GM21390 (cell line): Measurements from ENCODE around the gene KIF2C.
"Not testable (repeated sequence)": the region's sequence is repeated elsewhere in the genome, so short reads cannot be mapped to it uniquely, and the experiment has no call there.

Source experiments
- ATAC-seq: cut with Tn5 transposase; IDR thresholded peaks from one replicate; pipeline ENCODE4 v1.9.1; 2021; ENCODE audit not compliant: unreplicated experiment

The KIF2C gene

GRCh38 chr1:44739307-44740178 lies at the start of gene KIF2C:
KIF2C (plus strand) TSS chr1:44739837; CDS start chr1:44739933, 96 bp downstream.
- peak; percentile 95 for ATAC-seq

GRCh38 chr1:44693159-44693558 lies 46.5 kb upstream of the KIF2C start:
- no peak for ATAC-seq

GRCh38 chr1:44693900-44694299 lies 45.7 kb upstream of the KIF2C start:
- no peak for ATAC-seq

DNA sequence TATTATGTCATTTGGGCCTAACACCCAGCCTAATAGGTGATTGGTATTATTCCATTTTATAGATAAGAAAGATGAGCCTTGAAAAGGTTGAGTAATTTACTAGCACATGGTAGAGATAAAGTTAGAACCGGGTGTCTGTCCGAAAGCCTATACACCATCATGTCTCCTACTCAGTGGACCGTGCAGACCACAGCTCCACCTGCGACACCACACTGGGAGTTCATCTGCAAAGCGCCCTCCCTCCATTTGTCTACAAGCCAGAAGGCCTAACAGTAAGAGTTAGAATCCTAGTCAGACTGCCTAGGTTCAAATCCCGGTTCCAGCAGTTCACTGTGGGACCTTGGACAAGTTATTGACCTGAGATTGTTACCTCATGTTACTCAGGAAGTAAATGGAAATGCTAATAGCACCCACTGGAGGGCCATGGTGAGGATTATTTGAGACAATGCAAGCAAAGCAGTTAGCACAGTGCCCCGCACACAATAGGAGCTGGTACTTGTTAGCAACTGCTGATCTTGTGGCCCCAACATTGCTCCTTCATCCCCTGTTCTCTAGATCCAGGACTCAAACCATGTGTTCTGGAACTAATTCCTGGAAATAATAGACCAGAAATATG lies 44.7 kb upstream of the KIF2C start:
- ATAC-seq: peak; percentile 82

GRCh38 chr1:44695671-44696070 lies 44.0 kb upstream of the KIF2C start:
- ATAC-seq: no peak

GRCh38 chr1:44696101-44696500 lies 43.5 kb upstream of the KIF2C start:
- no peak for ATAC-seq

DNA sequence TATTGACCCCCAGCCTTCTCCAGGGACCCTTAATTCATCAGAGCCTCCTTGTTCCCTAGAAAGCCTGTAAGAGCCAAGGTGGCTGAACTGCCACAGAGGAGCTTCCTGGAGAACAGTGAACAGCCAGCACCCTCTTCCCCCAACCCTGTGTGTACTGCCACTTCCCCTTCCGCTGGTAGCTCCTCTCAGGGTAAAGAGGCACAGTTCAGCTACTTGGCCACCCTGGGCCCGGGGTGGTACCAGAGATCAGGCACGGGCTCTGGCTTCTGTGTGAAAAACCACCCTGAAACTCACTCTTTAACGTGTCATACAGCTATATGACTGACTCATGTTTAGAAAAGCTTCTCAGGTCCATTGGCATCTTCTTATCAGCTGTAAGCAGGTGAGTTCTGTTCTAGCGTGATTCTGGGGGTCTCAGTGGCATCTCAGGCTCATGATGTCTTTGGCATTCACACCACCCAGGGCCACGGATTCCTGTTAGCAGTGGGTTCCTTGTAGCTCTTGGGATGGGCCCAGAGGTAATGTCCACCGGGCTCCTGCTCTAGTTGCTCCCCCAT lies 42.8 kb upstream of the KIF2C start:
- no peak for ATAC-seq

DNA sequence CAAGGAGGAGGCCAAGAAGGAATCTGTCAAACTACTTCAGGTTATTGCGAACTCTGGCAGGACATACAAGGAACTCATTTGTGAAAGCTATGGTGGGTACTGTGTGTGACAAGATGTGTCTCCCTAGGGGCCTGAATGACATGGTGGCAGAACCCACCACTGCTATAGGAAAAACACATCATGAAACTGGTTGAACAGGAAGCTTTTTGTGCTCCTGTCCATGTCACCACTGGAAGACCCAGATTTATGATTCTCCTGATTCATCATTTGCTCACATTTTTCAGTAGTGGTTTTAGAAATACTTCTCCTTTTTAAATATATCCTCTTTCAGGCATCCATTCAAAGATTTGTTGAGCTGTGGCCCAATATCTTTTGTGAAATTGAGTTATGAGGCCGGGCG lies 41.5 kb upstream of the KIF2C start:
- no peak for ATAC-seq

- ATAC-seq: not testable (repeated sequence)
These were observed 40.3 kb upstream of the KIF2C start for GRCh38 chr1:44699375-44699774.

GRCh38 chr1:44700573-44700972 lies 39.1 kb upstream of the KIF2C start:
- ATAC-seq: no peak

DNA sequence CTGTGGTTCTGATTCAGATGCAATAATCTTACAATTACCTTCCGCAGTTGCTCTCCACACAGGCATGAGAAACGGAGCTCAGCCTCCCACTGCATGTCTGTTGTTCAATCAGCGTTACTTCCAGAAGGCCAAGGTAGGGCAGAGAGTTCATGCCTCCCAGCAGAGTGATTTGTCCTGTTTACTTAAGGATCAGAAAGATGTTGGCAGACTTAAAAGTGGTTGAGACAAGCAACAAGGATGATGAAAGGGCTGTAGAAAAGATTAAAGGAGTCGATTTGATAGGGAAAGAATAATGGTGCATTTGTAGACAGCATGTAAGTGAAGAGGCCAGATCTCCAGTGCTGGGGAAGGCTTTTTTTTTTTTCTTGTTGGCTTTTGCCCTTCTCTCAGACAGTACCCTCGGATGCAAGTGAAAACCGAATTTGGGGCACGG lies 38.5 kb upstream of the KIF2C start:
- ATAC-seq: no peak

GRCh38 chr1:44705470-44705869 lies 34.2 kb upstream of the KIF2C start:
- ATAC-seq: no peak

GRCh38 chr1:44705938-44706337 lies 33.7 kb upstream of the KIF2C start:
- ATAC-seq: no peak

GRCh38 chr1:44707112-44707881 lies 32.3 kb upstream of the KIF2C start:
- ATAC-seq: no peak

DNA sequence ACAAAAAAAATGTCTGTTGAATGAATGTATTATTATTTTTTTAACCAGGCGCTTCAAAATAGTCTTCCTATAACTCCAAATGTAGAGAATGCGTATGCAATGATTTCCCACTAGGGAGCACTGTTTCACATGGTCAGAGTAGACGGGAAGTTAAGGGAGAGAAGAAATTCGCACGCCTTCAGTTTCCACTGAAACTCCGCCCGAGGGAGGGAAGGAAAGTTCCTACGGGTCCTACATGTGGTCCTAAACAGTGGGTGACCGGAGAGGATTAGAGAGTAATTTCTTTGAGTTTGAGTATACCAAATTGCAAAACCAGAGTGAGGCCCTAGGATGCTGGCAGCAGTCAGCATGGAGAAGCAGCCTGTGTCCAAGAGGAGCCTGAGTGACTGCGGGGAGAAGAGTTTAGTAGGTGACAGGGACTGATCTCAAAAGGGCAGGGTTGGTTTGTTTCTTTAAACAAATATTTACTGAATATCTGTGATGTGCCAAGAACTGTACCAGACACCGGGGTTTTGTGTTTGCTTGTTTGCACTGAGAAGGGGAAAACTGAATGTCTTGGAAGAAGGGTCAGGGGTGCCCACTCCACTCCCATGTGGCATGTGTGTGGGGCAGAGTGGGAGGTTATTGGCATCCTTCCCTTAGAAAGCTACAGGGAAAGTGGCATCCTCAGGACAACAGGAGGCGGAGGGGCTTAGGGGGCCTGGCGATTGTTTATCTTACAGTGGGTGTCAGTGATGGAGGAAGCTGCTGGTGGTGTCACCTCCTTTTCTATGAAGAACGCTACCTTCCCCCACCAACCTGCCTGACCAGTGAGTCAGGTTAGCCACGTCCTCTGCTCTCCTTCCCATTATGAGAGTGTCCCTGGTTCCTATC lies 31.4 kb upstream of the KIF2C start:
- ATAC-seq: no peak

DNA sequence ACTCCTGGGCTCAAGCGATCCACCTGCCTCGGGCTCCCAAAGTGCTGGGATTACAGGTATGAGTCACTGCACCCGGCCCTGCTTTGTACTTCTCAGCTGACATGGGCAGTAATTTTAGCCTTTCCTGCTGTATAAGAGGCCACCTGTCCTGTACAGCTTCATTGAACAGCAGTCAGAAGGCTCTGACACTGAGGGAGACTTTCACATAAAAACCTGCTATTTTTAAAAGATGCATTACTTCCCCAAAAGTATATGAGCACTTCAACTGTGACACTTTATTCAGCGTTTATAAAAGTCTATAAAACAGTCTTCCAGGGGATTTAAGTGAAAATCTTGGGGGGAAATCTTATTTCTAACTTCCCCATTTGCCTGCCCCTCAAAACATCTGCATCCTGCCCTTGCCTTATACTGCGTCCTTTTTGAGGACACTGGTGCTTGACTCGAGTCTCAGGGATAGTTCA lies 26.3 kb upstream of the KIF2C start:
- ATAC-seq: no peak

DNA sequence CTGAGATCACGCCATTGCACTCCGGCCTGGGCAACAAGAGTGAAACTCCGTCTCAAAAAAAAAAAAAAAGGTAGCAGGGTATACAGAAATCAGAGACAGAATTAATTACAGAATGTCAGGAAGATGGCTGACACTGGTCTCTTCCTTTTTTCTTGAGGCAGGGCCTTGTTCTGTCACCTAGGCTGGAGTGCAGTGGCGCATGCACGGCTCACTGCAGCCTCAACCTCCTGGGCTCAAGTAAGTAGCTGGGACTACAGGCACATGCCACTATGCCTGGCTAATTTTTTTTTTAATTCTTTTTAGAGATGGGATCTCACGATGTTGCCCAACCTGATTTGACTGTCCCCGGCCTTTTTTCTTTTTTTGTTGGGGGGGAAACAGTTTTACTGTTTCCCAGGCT lies 25.1 kb upstream of the KIF2C start:
- no peak for ATAC-seq

DNA sequence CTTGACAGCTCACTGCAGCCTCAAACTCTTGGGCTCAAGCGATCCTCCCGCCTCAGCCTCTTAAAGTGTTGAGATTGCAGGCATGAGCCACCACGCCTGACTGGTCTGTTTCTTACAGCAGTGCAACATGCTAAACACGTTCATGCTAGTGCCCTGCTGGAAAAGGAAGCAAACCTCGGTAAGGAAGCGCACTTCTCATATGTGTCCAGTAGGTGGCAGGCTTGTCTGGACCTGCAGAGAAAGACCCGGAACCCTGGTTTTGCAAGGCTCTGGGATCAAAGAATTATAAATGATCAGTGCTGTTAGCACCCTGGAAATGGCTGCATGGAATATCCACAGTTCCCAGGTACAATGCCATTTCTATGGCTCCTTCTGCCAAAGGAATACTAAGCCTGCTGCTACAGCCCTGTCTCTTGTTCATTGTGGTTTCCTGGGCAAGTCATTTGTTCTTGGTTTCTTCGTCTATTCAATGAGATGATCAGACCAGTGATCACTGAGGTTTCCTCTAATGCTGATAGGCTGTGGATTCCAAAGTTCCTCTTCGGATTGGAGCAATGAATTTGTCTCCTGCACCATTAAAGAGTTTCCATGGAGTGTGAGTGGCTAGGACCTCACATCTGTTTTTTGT lies 24.6 kb upstream of the KIF2C start:
- ATAC-seq: peak; percentile 48

DNA sequence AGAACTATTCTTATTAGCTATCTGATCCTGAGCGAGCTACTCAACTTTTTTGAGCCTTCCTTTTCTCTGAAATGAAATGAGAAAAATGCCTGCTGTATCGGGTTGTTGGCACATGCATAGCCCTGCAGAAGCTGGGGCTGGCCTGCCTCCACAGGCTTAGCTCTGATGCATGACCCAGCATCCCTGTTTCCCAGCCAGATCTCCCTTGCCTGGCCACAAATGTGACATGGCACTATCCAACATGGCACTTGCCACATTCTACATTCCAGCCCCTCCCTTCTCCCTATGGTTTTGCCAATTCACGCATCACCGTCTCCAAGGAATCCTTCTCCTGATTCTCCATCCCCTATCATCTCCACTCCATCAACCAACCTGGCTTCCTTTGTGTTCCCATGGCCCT lies 22.5 kb upstream of the KIF2C start:
- ATAC-seq: no peak

- ATAC-seq: no peak
These were observed 22.0 kb upstream of the KIF2C start for GRCh38 chr1:44717653-44718052.
